ENCODE data around the gene XPNPEP1.

GRCh38 chr10:109940117-109940516 is 16.8 kb upstream of the XPNPEP1 start:
- TF ChIP-seq POLR2AphosphoS5 (IDR thresholded peaks at IDR 0.05; ENCODE audit: low read depth, low read length) (no peak), JUND (IDR thresholded peaks at IDR 0.05) (no peak), CTCF (IDR thresholded peaks at IDR 0.05) (no peak), GABPA (IDR thresholded peaks at IDR 0.05; ENCODE audit: low read depth) (no peak), EP300 (IDR thresholded peaks at IDR 0.05; ENCODE audit: borderline replicate concordance in 1 of 2, low read depth in 1 of 2, low read length in 1 of 2) (no peak), RAD21 (IDR thresholded peaks at IDR 0.05; ENCODE audit: low read length) (no peak), SIN3A (IDR thresholded peaks at IDR 0.05; ENCODE audit: borderline replicate concordance, low read depth, low read length) (no peak), FOXM1 (IDR thresholded peaks at IDR 0.05; ENCODE audit: low read depth) (no peak), EZH2phosphoT487 (IDR thresholded peaks at IDR 0.05; ENCODE audit: borderline replicate concordance, low read depth) (no peak), CHD2 (IDR thresholded peaks at IDR 0.05; ENCODE audit: low read length, partially characterized antibody) (no peak), TCF12 (IDR thresholded peaks at IDR 0.05) (no peak), MAX (IDR thresholded peaks at IDR 0.05; ENCODE audit: low read depth) (no peak), ZBTB33 (IDR thresholded peaks at IDR 0.05; ENCODE audit: borderline replicate concordance, low read depth) (no peak), REST (IDR thresholded peaks at IDR 0.05; ENCODE audit: low read depth, low read length) (no peak)

Data from SK-N-SH (cell line).